HAP-1 (cell line): ENCODE measurements around the gene EGR2.
"Not testable (repeated sequence)": the region's sequence is repeated elsewhere in the genome, so short reads cannot be mapped to it uniquely, and the experiment has no call there.

ENCODE experiments used
- DNase-seq, 2 experiments: peaks; one replicate each; pipeline ENCODE4 v3.0.0-alpha.2; 2016 to 2020; ENCODE audit warnings: low spot score in 2 of 2
- H3K27me3 ChIP-seq: fragments of 250-450 bp; sonication (Bioruptor Pico); 2 replicates; pipeline ENCODE4 v1.5.1; 2020; ENCODE audit warnings: low read depth, mild to moderate bottlenecking, moderate library complexity
- H3K36me3 ChIP-seq: fragments of 250-450 bp; sonication (Bioruptor Pico); replicated peaks from 2 replicates; pipeline ENCODE4 v1.5.1; 2020; ENCODE audit warnings: mild to moderate bottlenecking
- H3K4me1 ChIP-seq: fragments of 250-450 bp; sonication (Bioruptor Pico); 2 replicates; pipeline ENCODE4 v1.5.1; 2020; ENCODE audit warnings: mild to moderate bottlenecking
- H3K4me3 ChIP-seq: fragments of 250-450 bp; sonication (Bioruptor Pico); 2 replicates; pipeline ENCODE4 v1.5.1; 2020; ENCODE audit warnings: mild to moderate bottlenecking, moderate library complexity
- H3K9me3 ChIP-seq: fragments of 250-450 bp; sonication (Bioruptor Pico); 2 replicates; pipeline ENCODE4 v1.5.1; 2020; ENCODE audit warnings: mild to moderate bottlenecking, moderate library complexity
- in situ Hi-C: fragments of 300-500 bp; cut with MboI; formaldehyde crosslinking; loops from 3 replicates; pipeline ENCODE4 v1.14.3; 2020; ENCODE audit warnings: low sequenced_read_pairs, inconsistent platforms, mixed read lengths

The EGR2 gene

DNA sequence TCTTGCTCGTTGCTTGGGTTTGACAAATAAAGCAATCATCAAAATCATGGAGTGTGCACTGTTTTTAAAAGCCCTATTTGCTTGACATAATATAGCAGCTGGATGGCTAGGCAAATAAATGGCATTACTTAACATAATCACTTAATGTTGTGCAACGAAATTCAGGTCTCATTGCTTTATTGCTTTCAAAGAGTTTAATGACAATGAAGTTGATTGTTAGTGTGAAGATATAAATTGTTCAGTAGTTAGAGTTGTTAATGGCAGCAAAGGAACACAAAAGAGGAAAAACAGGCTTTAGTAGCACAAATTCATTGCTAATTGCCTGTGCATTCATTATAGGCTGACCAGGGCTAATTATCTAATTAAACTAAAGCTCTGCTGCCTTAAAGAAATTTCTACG lies 19.3 kb downstream of the EGR2 start:
- H3K4me3 ChIP-seq: no peak overlapping the region
- H3K27me3 ChIP-seq: no peaks in the 10 kb centered on the region
- in situ Hi-C loops: no loop called here
- H3K4me1 ChIP-seq: peaks cover 10% of the 10 kb centered on the region
- DNase-seq: peak in 1 of 2 experiments; percentile 60
- no peaks in the 10 kb centered on the region for H3K9me3 ChIP-seq
- H3K36me3 ChIP-seq: no peaks in the 10 kb centered on the region

DNA sequence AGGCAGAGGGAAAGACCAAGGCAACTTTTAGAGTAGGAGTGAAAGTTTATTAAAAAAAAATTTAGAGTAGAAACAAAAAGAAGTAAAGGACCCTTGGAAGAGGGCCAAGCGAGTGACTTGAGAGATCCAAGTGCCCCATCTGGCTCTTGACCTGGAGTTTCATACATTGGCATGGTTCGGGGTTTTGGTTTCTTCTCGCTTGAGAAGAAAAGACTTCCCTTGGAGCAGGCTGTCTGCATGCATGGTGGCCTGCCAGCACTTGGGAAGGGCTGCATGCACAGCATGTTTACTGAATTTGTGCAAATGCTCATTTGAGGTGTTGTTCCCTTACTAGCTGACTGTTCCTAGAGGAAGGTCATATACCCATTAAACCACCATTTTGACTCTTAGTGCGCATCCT lies 20.4 kb downstream of the EGR2 start:
- Histone ChIP-seq H3K27me3 (no peaks in the 10 kb centered on the region), H3K4me3 (no peak overlapping the region), H3K36me3 (no peaks in the 10 kb centered on the region), H3K9me3 (no peaks in the 10 kb centered on the region), H3K4me1 (peaks cover 10% of the 10 kb centered on the region)
- no peak for DNase-seq
- in situ Hi-C loops: no loop called here

DNA sequence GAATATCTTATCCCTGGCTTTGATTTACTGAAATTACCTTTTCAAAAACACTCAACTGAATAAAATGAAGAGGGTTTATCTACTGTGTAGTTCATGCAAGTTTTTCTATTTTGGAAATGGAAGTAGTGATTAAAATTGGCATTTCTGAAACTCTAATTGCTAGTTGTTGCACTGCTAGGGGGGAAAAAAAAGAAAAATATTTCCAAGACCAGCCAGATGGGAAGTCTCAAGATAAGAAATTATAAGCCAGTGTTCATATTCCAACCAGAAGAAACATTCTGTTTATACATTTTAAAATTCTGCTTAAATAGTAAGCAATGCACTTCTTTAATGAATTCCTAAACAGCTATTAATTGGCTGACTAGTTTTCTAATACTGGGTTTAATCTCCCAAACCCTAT lies 21.1 kb downstream of the EGR2 start:
- no peaks in the 10 kb centered on the region for H3K36me3 ChIP-seq
- in situ Hi-C loops: no loop called here
- no peak for DNase-seq
- no peaks in the 10 kb centered on the region for H3K9me3 ChIP-seq
- H3K27me3 ChIP-seq: no peaks in the 10 kb centered on the region
- H3K4me3 ChIP-seq: no peak overlapping the region
- H3K4me1 ChIP-seq: peaks cover 10% of the 10 kb centered on the region

DNA sequence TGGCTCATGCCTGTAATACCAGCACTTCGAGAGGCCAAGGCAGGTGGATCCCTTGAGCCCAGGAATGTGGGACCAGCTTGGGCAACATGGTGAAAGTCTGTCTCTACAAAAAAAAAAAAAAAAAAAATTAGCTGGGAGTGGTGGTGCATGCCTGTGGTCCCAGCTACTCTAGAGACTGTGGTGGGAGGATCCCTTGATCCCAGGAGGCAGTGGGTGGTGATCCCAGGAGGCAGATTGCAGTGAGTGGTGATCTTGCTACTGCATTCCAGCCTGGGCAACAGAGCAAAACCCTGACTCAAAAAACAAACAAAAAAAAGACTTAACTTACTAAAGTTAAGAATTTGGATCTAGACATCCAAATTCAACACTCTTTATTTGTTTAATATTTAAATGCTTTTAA lies 21.9 kb downstream of the EGR2 start:
- no peaks in the 10 kb centered on the region for H3K36me3 ChIP-seq
- H3K27me3 ChIP-seq: no peaks in the 10 kb centered on the region
- no peaks in the 10 kb centered on the region for H3K9me3 ChIP-seq
- H3K4me3 ChIP-seq: no peak overlapping the region
- peaks cover 10% of the 10 kb centered on the region for H3K4me1 ChIP-seq
- in situ Hi-C loops: no loop called here
- DNase-seq: no peak

DNA sequence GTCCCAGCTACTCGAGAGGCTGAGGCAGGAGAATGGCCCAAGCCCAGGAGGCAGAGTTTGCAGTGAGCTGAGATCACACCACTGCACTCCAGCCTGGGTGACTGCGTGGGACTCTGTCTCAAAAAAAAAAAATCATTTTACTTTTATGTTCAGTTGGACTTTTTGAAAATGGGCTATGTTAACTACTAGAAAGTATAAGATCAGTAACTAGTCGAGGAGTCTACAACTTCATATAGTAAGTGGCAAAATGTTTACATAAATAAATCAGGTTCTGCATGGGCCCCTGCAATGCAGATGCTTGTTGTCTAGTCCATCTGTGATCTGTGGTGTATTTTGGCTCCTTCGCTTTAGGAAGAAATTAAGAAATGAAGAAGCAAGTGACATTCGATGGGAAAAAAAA lies 23.9 kb downstream of the EGR2 start:
- Histone ChIP-seq H3K9me3 (no peaks in the 10 kb centered on the region), H3K4me1 (peaks cover 9% of the 10 kb centered on the region), H3K4me3 (no peak overlapping the region), H3K27me3 (no peaks in the 10 kb centered on the region), H3K36me3 (no peaks in the 10 kb centered on the region)
- DNase-seq: no peak
- in situ Hi-C loops: no loop called here

DNA sequence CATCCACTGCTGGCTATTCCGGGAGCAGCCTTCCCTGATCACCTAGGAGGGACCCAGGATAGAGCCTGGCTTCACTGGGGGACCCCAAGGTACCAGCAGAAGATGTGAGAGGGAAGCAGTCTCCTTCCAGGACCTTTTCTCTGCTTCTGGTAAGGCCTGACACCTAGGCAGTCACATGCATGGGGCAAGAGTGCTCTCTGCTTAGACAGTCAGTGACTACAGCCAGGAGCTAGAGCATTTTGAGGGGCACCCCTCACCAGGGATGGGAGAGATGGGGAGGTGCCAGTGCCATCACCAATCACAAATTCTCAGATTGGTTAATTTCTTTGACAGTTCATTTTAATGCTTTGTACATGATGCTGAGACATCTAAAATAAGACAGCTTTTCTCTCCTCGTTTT lies 25.6 kb downstream of the EGR2 start:
- in situ Hi-C loops: no loop called here
- no peaks in the 10 kb centered on the region for H3K27me3 ChIP-seq
- no peak overlapping the region for H3K4me3 ChIP-seq
- H3K36me3 ChIP-seq: no peaks in the 10 kb centered on the region
- H3K4me1 ChIP-seq: no peaks in the 10 kb centered on the region
- no peak for DNase-seq
- no peaks in the 10 kb centered on the region for H3K9me3 ChIP-seq

DNA sequence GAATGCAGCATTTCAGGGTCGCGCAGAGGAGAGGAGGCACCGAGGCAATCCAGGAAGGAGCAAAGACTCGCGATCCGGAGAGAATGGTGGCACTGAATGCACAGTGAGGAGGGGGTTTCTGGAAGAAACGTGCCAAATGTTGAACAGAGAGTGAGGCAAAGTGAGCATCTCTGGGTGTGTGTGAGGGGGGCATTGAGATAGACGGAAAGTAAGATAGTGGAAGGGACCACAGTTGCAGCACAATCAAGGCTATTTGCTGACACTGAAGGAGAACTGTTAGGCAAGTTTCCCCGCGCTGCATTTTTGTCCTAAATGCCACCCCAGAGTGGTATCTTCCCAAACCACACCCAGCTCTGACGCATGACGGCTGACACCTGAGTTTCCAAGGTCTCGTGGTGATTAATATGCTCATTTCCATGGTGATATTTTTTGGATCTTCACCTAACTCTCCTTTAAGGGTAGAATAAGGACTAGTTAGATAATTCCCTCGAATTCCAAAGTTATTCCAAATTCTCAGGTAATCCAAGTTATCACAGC lies 26.1 kb downstream of the EGR2 start:
- no peaks in the 10 kb centered on the region for H3K27me3 ChIP-seq
- no peak overlapping the region for H3K4me3 ChIP-seq
- H3K9me3 ChIP-seq: no peaks in the 10 kb centered on the region
- H3K36me3 ChIP-seq: no peaks in the 10 kb centered on the region
- no peak for DNase-seq
- no peaks in the 10 kb centered on the region for H3K4me1 ChIP-seq
- in situ Hi-C loops: no loop called here

DNA sequence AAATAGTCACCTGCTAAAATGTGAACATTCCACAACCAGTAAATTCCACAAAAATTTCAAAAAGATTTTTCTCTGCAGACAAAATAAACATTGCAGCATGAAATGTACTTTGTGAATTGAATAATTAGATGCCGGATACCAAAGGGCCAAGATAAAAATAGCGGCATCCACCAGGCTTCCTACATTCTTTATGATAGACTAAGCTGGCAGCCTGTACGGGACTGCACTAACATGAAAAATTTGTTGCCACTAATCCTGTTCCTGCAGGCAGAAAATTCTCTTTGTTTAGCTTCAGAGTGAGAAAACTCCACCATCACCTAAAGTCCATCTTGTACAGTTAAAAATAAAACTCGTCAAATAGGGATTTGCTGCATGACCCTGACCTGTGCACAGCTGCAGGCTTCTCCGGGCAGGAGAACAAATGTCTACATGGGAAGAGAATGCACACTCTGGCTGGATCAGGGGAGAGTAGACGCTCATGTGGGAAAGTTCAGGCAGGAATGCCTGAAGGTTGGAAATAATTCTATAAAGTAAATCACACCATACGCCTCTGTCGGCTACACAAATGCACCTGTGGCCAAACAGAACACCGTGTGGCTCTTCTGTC lies 27.2 kb downstream of the EGR2 start:
- Histone ChIP-seq H3K4me3 (no peak overlapping the region), H3K9me3 (no peaks in the 10 kb centered on the region), H3K4me1 (no peaks in the 10 kb centered on the region), H3K27me3 (no peaks in the 10 kb centered on the region), H3K36me3 (no peaks in the 10 kb centered on the region)
- DNase-seq: no peak
- in situ Hi-C loops: no loop called here

DNA sequence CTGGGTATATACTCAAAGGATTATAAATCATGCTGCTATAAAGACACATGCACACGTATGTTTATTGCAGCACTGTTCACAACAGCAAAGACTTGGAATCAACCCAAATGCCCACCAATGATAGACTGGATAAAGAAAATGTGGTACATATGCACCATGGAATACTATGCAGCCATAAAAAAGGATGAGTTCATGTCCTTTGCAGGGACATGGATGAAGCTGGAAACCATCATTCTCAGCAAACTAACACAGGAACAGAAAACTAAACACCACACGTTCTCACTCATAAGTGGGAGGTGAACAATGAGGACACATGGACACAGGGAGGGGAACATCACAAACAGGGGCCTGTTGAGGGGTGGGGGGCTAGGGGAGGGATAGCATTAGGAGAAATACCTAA lies 27.9 kb downstream of the EGR2 start:
- H3K4me1 ChIP-seq, H3K9me3 ChIP-seq, H3K4me3 ChIP-seq, H3K36me3 ChIP-seq, DNase-seq, H3K27me3 ChIP-seq, in situ Hi-C loops: not testable (repeated sequence)

DNA sequence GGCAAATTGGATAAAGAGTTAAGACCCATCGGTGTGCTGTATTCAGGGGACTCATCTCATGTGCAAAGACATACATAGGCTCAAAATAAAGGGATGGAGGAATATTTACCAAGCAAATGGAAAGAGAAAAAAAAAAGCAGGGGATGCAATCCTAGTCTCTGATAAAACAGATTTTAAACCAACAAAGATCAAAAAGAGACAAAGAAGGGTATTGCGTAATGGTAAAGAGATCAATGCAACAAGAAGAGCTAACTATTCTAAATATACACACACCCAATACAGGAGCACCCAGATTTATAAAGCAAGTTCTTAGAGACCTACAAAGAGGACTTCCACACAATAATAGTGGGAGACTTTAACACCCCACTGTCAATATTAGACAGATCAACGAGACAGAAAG lies 31.6 kb downstream of the EGR2 start:
- H3K27me3 ChIP-seq, in situ Hi-C loops, H3K9me3 ChIP-seq, H3K4me3 ChIP-seq, DNase-seq, H3K36me3 ChIP-seq, H3K4me1 ChIP-seq: not testable (repeated sequence)

DNA sequence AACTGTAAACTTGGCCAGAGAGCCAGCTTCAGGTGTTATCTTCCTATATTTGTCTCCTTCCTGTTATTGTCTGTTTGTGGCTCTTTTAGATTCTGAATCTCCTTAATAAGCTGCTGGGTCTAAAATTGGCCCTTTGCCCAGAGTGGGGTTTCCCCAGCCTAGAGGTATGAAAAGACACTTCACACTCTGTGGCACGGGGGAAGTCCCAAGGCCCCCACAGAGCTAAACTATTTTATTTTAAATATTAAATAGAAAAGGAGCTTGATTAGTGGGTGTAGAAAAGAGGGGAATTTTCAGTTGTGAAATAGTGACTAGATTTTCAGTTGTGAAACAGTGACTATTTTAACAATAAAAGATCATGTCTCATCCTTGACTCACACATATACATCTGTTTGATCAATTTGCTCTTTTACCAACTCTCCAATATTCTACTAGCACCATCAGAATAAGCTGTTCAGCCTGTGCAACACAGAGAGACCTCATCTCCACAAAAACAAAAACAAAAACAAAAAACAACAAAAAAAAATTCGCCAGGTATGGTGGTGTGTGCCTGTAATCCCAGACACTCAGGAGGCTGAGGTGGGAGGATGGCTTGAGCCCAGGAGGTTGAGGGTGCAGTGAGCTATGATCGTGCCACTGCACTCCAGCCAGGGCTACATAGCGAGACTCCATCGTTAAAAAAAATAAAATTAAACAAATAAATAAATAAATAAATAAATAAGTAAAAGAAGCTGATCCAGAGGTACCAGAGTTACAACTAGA lies 36.5 kb downstream of the EGR2 start:
- in situ Hi-C loops: no loop called here
- no peaks in the 10 kb centered on the region for H3K27me3 ChIP-seq
- DNase-seq: no peak

DNA sequence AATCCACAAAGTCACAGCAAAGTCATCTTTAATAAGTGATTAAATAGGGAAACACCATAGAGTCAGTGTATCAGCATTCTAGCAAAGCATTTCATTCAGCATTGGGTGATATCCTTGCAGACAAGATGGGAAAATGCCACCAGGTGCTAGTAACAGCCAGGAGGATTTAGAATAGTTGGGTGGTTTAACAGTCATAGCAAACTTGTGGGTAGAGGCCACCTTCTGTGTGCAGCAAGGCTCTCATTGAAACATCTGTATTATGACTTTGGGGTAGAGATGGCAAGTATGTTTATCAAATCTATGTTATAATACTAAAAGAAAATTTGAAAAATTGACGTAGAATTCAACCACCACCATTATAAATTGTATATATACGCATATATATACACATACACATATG lies 38.0 kb downstream of the EGR2 start:
- DNase-seq: no peak
- H3K27me3 ChIP-seq: no peaks in the 10 kb centered on the region
- no peaks in the 10 kb centered on the region for H3K4me1 ChIP-seq
- in situ Hi-C loops: no loop called here
- no peak overlapping the region for H3K4me3 ChIP-seq
- no peaks in the 10 kb centered on the region for H3K36me3 ChIP-seq
- no peaks in the 10 kb centered on the region for H3K9me3 ChIP-seq

More for the DNA sequence above, 36.5 kb downstream of the EGR2 start:
- Histone ChIP-seq H3K36me3 (no peaks in the 10 kb centered on the region), H3K4me1 (no peaks in the 10 kb centered on the region), H3K9me3 (no peaks in the 10 kb centered on the region), H3K4me3 (no peak overlapping the region)

DNA sequence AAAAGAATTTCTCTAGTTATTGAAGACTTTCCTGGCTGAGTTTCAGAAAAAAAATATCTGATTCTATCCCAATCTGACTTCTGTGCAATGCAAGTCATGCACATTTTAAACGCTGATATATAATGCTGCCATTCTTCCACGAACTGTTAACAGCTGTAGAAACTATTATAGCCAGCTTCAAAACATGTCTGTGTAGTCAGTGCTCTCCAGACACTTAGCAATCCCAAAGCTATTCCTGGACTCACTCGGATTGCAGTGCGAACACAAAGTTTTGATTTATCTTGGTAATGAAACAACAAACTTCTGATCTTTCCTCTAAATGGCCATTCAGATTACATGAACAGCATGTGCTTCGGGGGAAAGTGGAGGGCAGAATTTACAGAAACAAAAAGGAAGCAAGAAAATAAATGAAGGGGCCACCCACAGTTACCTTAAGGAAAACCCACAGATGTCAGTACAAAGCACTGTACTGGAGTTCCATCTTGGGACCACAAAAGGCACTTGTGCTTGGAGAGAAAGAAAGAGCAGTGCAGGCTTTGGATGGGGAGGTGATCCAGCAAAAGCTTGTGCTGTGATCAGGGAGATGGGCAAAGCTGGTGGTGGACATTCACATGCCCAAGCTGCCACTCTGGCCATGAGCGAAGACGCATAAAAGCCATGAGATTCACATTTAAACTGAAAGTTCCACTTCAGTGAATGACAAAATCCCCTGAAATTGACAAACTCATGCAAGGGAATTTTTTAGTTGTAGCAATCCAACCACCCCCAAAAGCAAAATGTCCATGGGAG lies 43.8 kb downstream of the EGR2 start:
- no peak overlapping the region for H3K4me3 ChIP-seq
- H3K9me3 ChIP-seq: no peaks in the 10 kb centered on the region; the same call in 1 of the 2 replicates
- H3K4me1 ChIP-seq: peaks cover 24% of the 10 kb centered on the region
- in situ Hi-C loops: no loop called here
- H3K36me3 ChIP-seq: no peaks in the 10 kb centered on the region
- DNase-seq: no peak
- H3K27me3 ChIP-seq: no peaks in the 10 kb centered on the region
